ENCODE measurements around the gene ZBTB49. TPM values are rescaled to one million over a fixed set of nuclear protein-coding genes. Genes with fewer than 3 reads are reported as not detected.

Gene ZBTB49
- total RNA-seq, 5 donors from 2014 or later (not counting 1 experiment from before 2014, with no cell fraction given) = 7.9 to 17.1 (median 11.4) TPM

DNA sequence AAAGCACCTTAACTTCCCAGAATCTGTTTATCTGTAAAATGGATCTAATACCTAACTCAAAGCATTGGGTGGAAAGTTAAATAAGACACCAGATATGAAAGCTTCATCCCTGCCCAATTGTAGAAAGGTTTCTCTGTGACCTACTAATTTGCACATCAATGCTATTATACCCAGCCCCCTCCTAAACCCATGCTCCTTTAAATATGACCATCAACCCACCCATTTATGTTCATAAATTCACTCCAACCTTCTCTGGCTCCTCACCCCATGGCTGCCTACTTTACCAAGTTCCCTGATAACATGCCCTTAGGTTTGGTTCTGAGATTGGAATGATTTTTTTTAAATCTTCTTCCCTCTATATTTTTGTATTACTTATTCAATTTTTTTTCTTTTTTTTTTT is 2.0 kb upstream of the ZBTB49 start:
- H3K9me3 Mint-ChIP-seq = no peaks in the 10 kb centered on the region
- H3K4me3 Mint-ChIP-seq = peak overlapping the region; percentile 41 to 98 (median 92)
- Histone ChIP-seq H3K4me3 (ENCODE audit: control insufficient read depth in 1 of 2, extremely low read depth in 1 of 2, low read length in 1 of 2) (no peak overlapping the region), H3K27me3 (replicated peaks in 1 of 2; ENCODE audit: control insufficient read depth in 2 of 2, extremely low read depth in 1 of 2, insufficient read depth in 2 of 2, low read length in 1 of 2) (no peaks in the 10 kb centered on the region), H3K9me3 (no peaks in the 10 kb centered on the region), H3K36me3 (ENCODE audit: control insufficient read depth in 2 of 2, extremely low read depth in 1 of 2, insufficient read depth in 1 of 2, low read length in 1 of 2) (peaks cover 6 to 37% of the 10 kb centered on the region in 2 donors), H3K27ac (ENCODE audit: low read length) (no peak overlapping the region), H3K4me1 (ENCODE audit: control insufficient read depth in 1 of 2, extremely low read depth in 1 of 2, insufficient read depth in 2 of 2, low read length in 2 of 2) (peaks cover 12 to 42% of the 10 kb centered on the region in 2 experiments)
- H3K27ac Mint-ChIP-seq = no peak overlapping the region
- H3K4me1 Mint-ChIP-seq = peaks cover 46 to 68% (median 67%) of the 10 kb centered on the region in 3 donors
- ATAC-seq (replicated peaks in 1 of 4) (no peak), DNase-seq (no peak)
- no peaks in the 10 kb centered on the region for H3K27me3 Mint-ChIP-seq
- POLR2A ChIA-PET = no interaction called here
- peaks cover 26% of the 10 kb centered on the region for H3K36me3 Mint-ChIP-seq
- CTCF ChIA-PET = no interaction called here

DNA sequence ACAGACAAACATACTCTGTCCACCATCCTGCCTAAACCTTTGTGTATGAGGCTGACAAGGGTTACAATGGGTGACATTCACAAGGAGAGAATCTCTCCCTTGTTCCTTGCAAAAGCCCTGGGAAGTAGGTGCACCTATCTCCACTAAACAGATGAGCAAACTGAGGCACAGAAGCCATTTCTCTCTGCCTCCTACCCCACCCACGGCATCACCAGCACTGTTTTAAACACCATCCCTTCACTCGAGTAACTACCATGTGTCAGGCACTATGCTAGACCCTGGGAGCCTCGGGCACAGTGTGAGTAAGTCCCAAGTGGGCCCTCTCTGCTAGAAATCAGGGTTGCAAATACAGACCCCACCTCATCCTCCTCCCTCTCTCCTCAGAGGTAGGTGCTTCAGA is 996 bp upstream of the ZBTB49 start:
- Mint-ChIP-seq H3K36me3 (peaks cover 22% of the 10 kb centered on the region), H3K4me1 (peaks cover 54 to 72% (median 70%) of the 10 kb centered on the region in 3 donors), H3K27me3 (no peaks in the 10 kb centered on the region), H3K27ac (peak overlapping the region in 1 of 2 donors; percentile 86), H3K9me3 (no peaks in the 10 kb centered on the region), H3K4me3 (peak overlapping the region; percentile 92 to 98 (median 96))
- POLR2A ChIA-PET = no interaction called here
- Histone ChIP-seq H3K27me3 (replicated peaks in 1 of 2; ENCODE audit: control insufficient read depth in 2 of 2, extremely low read depth in 1 of 2, insufficient read depth in 2 of 2, low read length in 1 of 2) (no peaks in the 10 kb centered on the region), H3K4me3 (ENCODE audit: control insufficient read depth in 1 of 2, extremely low read depth in 1 of 2, low read length in 1 of 2) (peak overlapping the region; percentile 61 to 92), H3K36me3 (ENCODE audit: control insufficient read depth in 2 of 2, extremely low read depth in 1 of 2, insufficient read depth in 1 of 2, low read length in 1 of 2) (peaks cover 6 to 34% of the 10 kb centered on the region in 2 donors), H3K9me3 (no peaks in the 10 kb centered on the region), H3K27ac (ENCODE audit: low read length) (no peak overlapping the region), H3K4me1 (ENCODE audit: control insufficient read depth in 1 of 2, extremely low read depth in 1 of 2, insufficient read depth in 2 of 2, low read length in 2 of 2) (peaks cover 12 to 42% of the 10 kb centered on the region in 2 experiments)
- no peak for ATAC-seq (replicated peaks in 1 of 4)
- DNase-seq = no peak
- 8% methylated on average over 3 of the region's 3 CpGs for WGBS (ENCODE audit: insufficient coverage)
- CTCF ChIA-PET = no interaction called here

DNA sequence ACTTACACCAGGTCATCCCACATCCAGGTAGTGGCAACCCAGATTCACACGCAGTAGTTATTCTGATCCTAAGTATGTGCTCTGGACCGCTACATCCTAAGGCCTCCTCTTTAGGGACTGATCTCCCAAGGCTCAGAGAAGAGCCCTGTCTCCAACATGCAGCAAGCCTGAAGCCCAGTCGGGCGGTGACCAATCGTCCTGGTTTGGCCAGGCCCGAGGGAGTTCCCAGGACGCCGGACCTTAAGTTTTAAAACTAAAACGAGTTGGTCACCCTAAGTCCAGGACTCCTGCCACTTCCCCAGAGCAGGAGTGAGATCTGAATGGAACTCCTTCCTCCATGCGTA is 482 bp upstream of the ZBTB49 start:
- peak overlapping the region; percentile 61 to 92 for H3K4me3 ChIP-seq (ENCODE audit: control insufficient read depth in 1 of 2, extremely low read depth in 1 of 2, low read length in 1 of 2)
- H3K4me1 ChIP-seq (ENCODE audit: control insufficient read depth in 1 of 2, extremely low read depth in 1 of 2, insufficient read depth in 2 of 2, low read length in 2 of 2) = peaks cover 12 to 42% of the 10 kb centered on the region in 2 experiments
- no peaks in the 10 kb centered on the region for H3K27me3 ChIP-seq (replicated peaks in 1 of 2; ENCODE audit: control insufficient read depth in 2 of 2, extremely low read depth in 1 of 2, insufficient read depth in 2 of 2, low read length in 1 of 2)
- no peaks in the 10 kb centered on the region for H3K27me3 Mint-ChIP-seq
- no peaks in the 10 kb centered on the region for H3K9me3 ChIP-seq
- peak overlapping the region; percentile 78 to 86 for H3K27ac Mint-ChIP-seq
- CTCF ChIA-PET = no interaction called here
- peak overlapping the region; percentile 92 to 98 (median 96) for H3K4me3 Mint-ChIP-seq
- no peaks in the 10 kb centered on the region for H3K9me3 Mint-ChIP-seq
- peak overlapping the region; percentile 25 for H3K27ac ChIP-seq (ENCODE audit: low read length)
- peaks cover 20% of the 10 kb centered on the region for H3K36me3 Mint-ChIP-seq
- 0% methylated on average over 7 of the region's 10 CpGs for WGBS (ENCODE audit: insufficient coverage)
- peaks cover 56 to 72% (median 69%) of the 10 kb centered on the region in 3 donors for H3K4me1 Mint-ChIP-seq
- H3K36me3 ChIP-seq (ENCODE audit: control insufficient read depth in 2 of 2, extremely low read depth in 1 of 2, insufficient read depth in 1 of 2, low read length in 1 of 2) = peaks cover 6 to 29% of the 10 kb centered on the region in 2 donors
- ATAC-seq (replicated peaks in 1 of 4) (peak in 3 of 4 experiments; percentile 2 to 5 (median 3)), DNase-seq (no peak)
- POLR2A ChIA-PET = no interaction called here

DNA sequence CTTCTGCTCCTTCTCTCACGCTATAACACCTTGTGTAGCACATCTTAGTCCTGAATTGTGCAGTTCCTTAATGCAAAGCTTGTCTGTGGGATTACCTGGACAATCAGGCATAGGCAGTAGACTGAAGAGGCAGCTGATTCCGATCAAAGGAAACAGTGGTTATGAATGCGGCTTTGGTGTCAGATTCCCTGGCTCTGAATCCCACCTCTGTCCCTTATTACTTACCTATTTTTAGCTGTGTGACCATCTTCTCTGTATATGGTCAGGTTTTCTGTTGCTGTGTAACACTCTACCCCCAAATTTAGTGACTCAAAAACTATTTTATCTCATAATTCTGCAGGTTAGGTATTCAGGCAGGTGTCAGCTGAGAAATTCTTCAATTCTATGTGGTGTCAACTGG is 3.2 kb downstream of the ZBTB49 start:
- Histone ChIP-seq H3K36me3 (ENCODE audit: control insufficient read depth in 2 of 2, extremely low read depth in 1 of 2, insufficient read depth in 1 of 2, low read length in 1 of 2) (peaks cover 10 to 15% of the 10 kb centered on the region in 2 donors), H3K4me1 (ENCODE audit: control insufficient read depth in 1 of 2, extremely low read depth in 1 of 2, insufficient read depth in 2 of 2, low read length in 2 of 2) (peaks cover 12 to 27% of the 10 kb centered on the region in 2 experiments), H3K27me3 (replicated peaks in 1 of 2; ENCODE audit: control insufficient read depth in 2 of 2, extremely low read depth in 1 of 2, insufficient read depth in 2 of 2, low read length in 1 of 2) (no peaks in the 10 kb centered on the region), H3K4me3 (ENCODE audit: control insufficient read depth in 1 of 2, extremely low read depth in 1 of 2, low read length in 1 of 2) (no peak overlapping the region), H3K9me3 (no peaks in the 10 kb centered on the region), H3K27ac (ENCODE audit: low read length) (no peak overlapping the region)
- Mint-ChIP-seq H3K4me1 (peaks cover 62 to 67% (median 67%) of the 10 kb centered on the region in 3 donors), H3K27ac (no peak overlapping the region), H3K4me3 (no peak overlapping the region), H3K36me3 (peaks cover 21% of the 10 kb centered on the region), H3K9me3 (no peaks in the 10 kb centered on the region), H3K27me3 (no peaks in the 10 kb centered on the region)
- ChIA-PET CTCF (interaction anchor here in 1 of 2 donors (1.0 kb wide), 1 partner anchor 33 kb away, joined by 3 read pairs; no protein-coding TSS in a partner anchor), POLR2A (no interaction called here)
- DNase-seq (no peak), ATAC-seq (replicated peaks in 1 of 4) (no peak)
- no CpG with 5 or more reads among the region's 3 CpGs for WGBS (ENCODE audit: insufficient coverage)

DNA sequence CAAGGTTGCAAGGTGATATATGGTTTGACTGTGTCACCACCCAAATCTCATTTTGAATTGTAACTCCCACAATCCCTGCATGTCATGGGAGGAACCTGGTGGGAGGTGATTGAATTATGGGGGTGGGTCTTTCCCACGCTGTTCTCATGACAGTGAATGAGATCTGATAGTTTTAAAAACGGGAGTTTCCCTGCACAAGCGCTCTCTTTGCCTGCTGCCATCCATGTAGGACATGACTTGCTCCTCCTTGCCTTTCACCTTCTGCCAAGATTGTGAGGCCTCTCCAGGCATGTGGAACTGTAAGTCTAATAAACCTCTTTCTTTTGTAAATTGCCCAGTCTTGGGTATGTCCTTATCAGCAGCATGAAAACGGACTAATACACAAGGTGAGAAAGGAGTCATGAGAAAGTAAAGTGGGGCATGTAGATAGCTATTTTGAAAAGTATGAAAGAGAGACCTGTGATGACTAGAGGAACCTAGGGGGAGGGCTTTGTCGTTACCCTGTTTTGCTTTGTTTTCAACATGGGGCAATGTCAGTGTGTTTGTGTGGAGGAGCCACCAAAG is 6.3 kb downstream of the ZBTB49 start:
- Histone ChIP-seq H3K27me3 (replicated peaks in 1 of 2; ENCODE audit: control insufficient read depth in 2 of 2, extremely low read depth in 1 of 2, insufficient read depth in 2 of 2, low read length in 1 of 2) (no peaks in the 10 kb centered on the region), H3K36me3 (ENCODE audit: control insufficient read depth in 2 of 2, extremely low read depth in 1 of 2, insufficient read depth in 1 of 2, low read length in 1 of 2) (peaks cover 10 to 27% of the 10 kb centered on the region in 2 donors), H3K4me3 (ENCODE audit: control insufficient read depth in 1 of 2, extremely low read depth in 1 of 2, low read length in 1 of 2) (no peak overlapping the region), H3K27ac (ENCODE audit: low read length) (no peak overlapping the region), H3K9me3 (no peaks in the 10 kb centered on the region), H3K4me1 (ENCODE audit: control insufficient read depth in 1 of 2, extremely low read depth in 1 of 2, insufficient read depth in 2 of 2, low read length in 2 of 2) (peaks cover 2 to 4% of the 10 kb centered on the region in 2 experiments)
- Mint-ChIP-seq H3K4me1 (peaks cover 53 to 63% (median 60%) of the 10 kb centered on the region in 3 donors), H3K9me3 (no peaks in the 10 kb centered on the region), H3K27ac (no peak overlapping the region), H3K36me3 (peaks cover 27% of the 10 kb centered on the region), H3K27me3 (no peaks in the 10 kb centered on the region), H3K4me3 (no peak overlapping the region)
- ATAC-seq (replicated peaks in 1 of 4) = no peak
- DNase-seq = no peak
- 100% methylated on average over 3 of the region's 5 CpGs for WGBS (ENCODE audit: insufficient coverage)
- ChIA-PET CTCF (no interaction called here), POLR2A (no interaction called here)

DNA sequence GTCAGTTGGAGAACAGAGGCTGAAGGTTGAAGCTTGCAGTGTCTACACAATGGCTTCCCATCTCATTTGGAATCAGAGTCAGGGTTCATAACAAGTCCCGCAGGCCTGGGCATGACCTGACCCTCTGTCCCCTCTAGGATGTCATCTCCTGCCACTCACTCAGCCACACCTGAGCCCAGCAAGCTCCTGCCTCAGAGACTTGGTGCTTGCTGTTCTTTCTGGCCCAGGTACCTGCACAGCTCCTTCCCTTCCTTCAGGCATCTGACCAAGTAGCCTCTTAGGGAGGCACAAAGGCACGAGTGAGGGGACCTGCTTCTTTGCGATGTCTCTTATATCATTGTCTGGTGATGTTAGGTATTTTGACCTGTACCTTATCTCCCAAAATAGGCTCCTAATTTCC is 9.0 kb downstream of the ZBTB49 start:
- peaks cover 34% of the 10 kb centered on the region for H3K36me3 Mint-ChIP-seq
- peaks cover 37 to 52% (median 46%) of the 10 kb centered on the region in 3 donors for H3K4me1 Mint-ChIP-seq
- no peaks in the 10 kb centered on the region for H3K9me3 Mint-ChIP-seq
- no peak overlapping the region for H3K4me3 ChIP-seq (ENCODE audit: control insufficient read depth in 1 of 2, extremely low read depth in 1 of 2, low read length in 1 of 2)
- peak overlapping the region in 1 of 2 donors; percentile 49 for H3K27ac Mint-ChIP-seq
- no peaks in the 10 kb centered on the region for H3K9me3 ChIP-seq
- no peak overlapping the region for H3K4me3 Mint-ChIP-seq
- ATAC-seq (replicated peaks in 1 of 4) (no peak), DNase-seq (no peak)
- WGBS (ENCODE audit: insufficient coverage) = 100% methylated on average over 1 of the region's 3 CpGs
- no peak overlapping the region for H3K27ac ChIP-seq (ENCODE audit: low read length)
- no peaks in the 10 kb centered on the region for H3K27me3 Mint-ChIP-seq
- CTCF ChIA-PET = interaction anchor here in 1 of 2 donors (0.6 kb wide), 1 partner anchor 135 kb away, joined by 6 read pairs; no protein-coding TSS in a partner anchor
- POLR2A ChIA-PET = no interaction called here
- peaks cover 12 to 33% of the 10 kb centered on the region in 2 donors for H3K36me3 ChIP-seq (ENCODE audit: control insufficient read depth in 2 of 2, extremely low read depth in 1 of 2, insufficient read depth in 1 of 2, low read length in 1 of 2)
- no peaks in the 10 kb centered on the region for H3K4me1 ChIP-seq (ENCODE audit: control insufficient read depth in 1 of 2, extremely low read depth in 1 of 2, insufficient read depth in 2 of 2, low read length in 2 of 2)
- no peaks in the 10 kb centered on the region for H3K27me3 ChIP-seq (replicated peaks in 1 of 2; ENCODE audit: control insufficient read depth in 2 of 2, extremely low read depth in 1 of 2, insufficient read depth in 2 of 2, low read length in 1 of 2)

Data from T-cell (primary cell).